NCI-H2196 treated with DMSO at 0.1 percent for 48 hours (cell line): ENCODE measurements around the gene OOSP3.
"Not testable (repeated sequence)": the region's sequence is repeated elsewhere in the genome, so short reads cannot be mapped to it uniquely, and the experiment has no call there.

Experiments
- DNase-seq: peaks from one replicate; lab custom pipeline; 2025; ENCODE audit not compliant: unreplicated experiment; lab: John Stamatoyannopoulos, UW

OOSP3 gene

GRCh38 chr11:59878575-59878974, at the start of gene OOSP3:
Gene OOSP3 (plus strand): TSS chr11:59878782. CDS start chr11:59878809, 27 bp downstream.
- DNase-seq = no peak

GRCh38 chr11:59829358-59829757, 49.2 kb upstream of the OOSP3 start:
- no peak for DNase-seq

- no peak for DNase-seq
Measured at GRCh38 chr11:59833602-59834001, 45.0 kb upstream of the OOSP3 start.

GRCh38 chr11:59839615-59840014, 39.0 kb upstream of the OOSP3 start:
- no peak for DNase-seq

GRCh38 chr11:59841514-59841913, 37.1 kb upstream of the OOSP3 start:
- DNase-seq = no peak

GRCh38 chr11:59842316-59842715, 36.3 kb upstream of the OOSP3 start:
- DNase-seq = no peak

- no peak for DNase-seq
Measured at GRCh38 chr11:59845399-59845798, 33.2 kb upstream of the OOSP3 start, which contains the start of gene CBLIF. Gene CBLIF (minus strand): TSS chr11:59845499. CDS start chr11:59845453, 46 bp downstream.

- no peak for DNase-seq
Measured at GRCh38 chr11:59846556-59846955, 32.0 kb upstream of the OOSP3 start.

- DNase-seq = no peak
Measured at GRCh38 chr11:59847626-59848025, 31.0 kb upstream of the OOSP3 start.

- not testable (repeated sequence) for DNase-seq
Measured at GRCh38 chr11:59848439-59848838, 30.1 kb upstream of the OOSP3 start.

- DNase-seq = no peak
Measured at GRCh38 chr11:59849129-59849528, 29.5 kb upstream of the OOSP3 start.

- not testable (repeated sequence) for DNase-seq
Measured at GRCh38 chr11:59849551-59849950, 29.0 kb upstream of the OOSP3 start.

- not testable (repeated sequence) for DNase-seq
Measured at GRCh38 chr11:59851416-59851815, 27.2 kb upstream of the OOSP3 start.

GRCh38 chr11:59854871-59855270, 23.7 kb upstream of the OOSP3 start:
- DNase-seq = no peak

GRCh38 chr11:59857439-59858434, 20.8 kb upstream of the OOSP3 start:
- no peak for DNase-seq

- no peak for DNase-seq
Measured at GRCh38 chr11:59859673-59860072, 18.9 kb upstream of the OOSP3 start.

- no peak for DNase-seq
Measured at GRCh38 chr11:59862252-59862651, 16.3 kb upstream of the OOSP3 start.

- no peak for DNase-seq
Measured at GRCh38 chr11:59865031-59865430, 13.6 kb upstream of the OOSP3 start.

GRCh38 chr11:59866397-59866796, 12.2 kb upstream of the OOSP3 start, which contains the start of gene TCN1:
Gene TCN1 (minus strand): TSS chr11:59866487. CDS start chr11:59866470, 17 bp downstream.
- DNase-seq = no peak

- DNase-seq = no peak
Measured at GRCh38 chr11:59866836-59867235, 11.7 kb upstream of the OOSP3 start.

GRCh38 chr11:59867946-59868345, 10.6 kb upstream of the OOSP3 start:
- DNase-seq = no peak

- no peak for DNase-seq
Measured at GRCh38 chr11:59872076-59872475, 6.5 kb upstream of the OOSP3 start.
